HCT116 (cell line): ENCODE results near the gene SLC25A31. TPM values are rescaled to one million over a fixed set of nuclear protein-coding genes. Genes with fewer than 3 reads are reported as not detected.

Experiments
- ATAC-seq: fragments of 200-7000 bp; cut with Tn5 transposase; 2 replicates; pipeline ENCODE4 v1.9.1; 2020; ENCODE audit warnings: mild to moderate bottlenecking, moderate library complexity
- BruUV-seq: library from RNA; stranded (reverse); fragments of 400-500 nt; replicated peaks from 2 replicates; lab custom pipeline; 2021; lab: Mats Ljungman, UMichigan
- CTCF ChIA-PET: fragments of 300-600 bp; sonication (Branson Sonifier 250); formaldehyde crosslinking; loops from one replicate; lab custom pipeline; 2021; ENCODE audit warnings: antibody characterized with exemption; lab: Charles Lee
- POLR2A ChIA-PET: fragments of 300-600, 350-600 bp; sonication (Branson Sonifier 250); formaldehyde crosslinking; loops from one replicate; lab custom pipeline; 2021; ENCODE audit warnings: antibody characterized with exemption; lab: Charles Lee
- RAD21 ChIA-PET, 2 experiments: fragments of 300-600 bp; sonication (Branson Sonifier 250); formaldehyde crosslinking; loops; one replicate each; lab custom pipeline; 2023; ENCODE audit warnings: low total read pairs in 2 of 2; ENCODE audit not compliant: uncharacterized antibody in 2 of 2, unreplicated experiment in 2 of 2, low non-redundant PET in 1 of 2; lab: Charles Lee
- DNase-seq: peaks from one replicate; pipeline ENCODE4 v3.0.0-alpha.2; 2010; ENCODE audit warnings: low read depth, low spot score
- H2AFZ ChIP-seq: fragments of 200-600 bp; shearing (Covaris generic), sonication (generic); 2 replicates; pipeline ENCODE4 v1.6.1; 2017; ENCODE audit warnings: low read depth, mixed run types, mixed read lengths, antibody characterized with exemption, low read length; ENCODE audit not compliant: poor library complexity, severe bottlenecking
- H3K27ac ChIP-seq: 2 replicates; pipeline ENCODE4 v1.5.1; 2012; ENCODE audit warnings: low read depth, low read length
- H3K27me3 ChIP-seq: fragments of 200-600 bp; sonication (generic); 2 replicates; pipeline ENCODE4 v1.6.1; 2016; ENCODE audit warnings: mixed run types, low read length, mixed read lengths; ENCODE audit not compliant: insufficient read depth
- H3K36me3 ChIP-seq, 2 experiments: fragments of 200-500 bp in 1 of 2; fragments of 200-600 bp in 1 of 2; sonication (Bioruptor generic) in 1 of 2; sonication (generic) in 1 of 2; 2 replicates each; pipeline versions ENCODE4 v1.5.1 to v1.6.1; 2014 to 2016; ENCODE audit warnings: low read length in 2 of 2, inconsistent platforms in 1 of 2, mixed read lengths in 1 of 2, mixed run types in 1 of 2; ENCODE audit not compliant: insufficient read depth in 2 of 2, control insufficient read depth in 1 of 2
- H3K4me1 ChIP-seq, 2 experiments: fragments of 200-600 bp in 1 of 2; sonication (generic) in 1 of 2; 2 replicates each; pipeline versions ENCODE4 v1.5.1 to v1.6.1; 2012 to 2017; ENCODE audit warnings: low read length in 2 of 2, inconsistent platforms in 1 of 2, mild to moderate bottlenecking in 1 of 2, mixed read lengths in 1 of 2, mixed run types in 1 of 2, moderate library complexity in 1 of 2; ENCODE audit not compliant: insufficient read depth in 2 of 2, control insufficient read depth in 1 of 2
- H3K4me2 ChIP-seq: fragments of 200-600 bp; sonication (generic); 2 replicates; pipeline ENCODE4 v1.6.1; 2017; ENCODE audit warnings: mixed run types, low read length, mixed read lengths
- H3K4me3 ChIP-seq, 2 experiments: fragments of 200-600 bp in 1 of 2; sonication (generic) in 1 of 2; replicated peaks in 1 of 2; 2 replicates each; pipeline ENCODE4 v1.5.1; 2011 to 2016; ENCODE audit warnings: low read length in 2 of 2, control low read depth in 1 of 2, low read depth in 1 of 2, mild to moderate bottlenecking in 1 of 2, mixed read lengths in 1 of 2, mixed run types in 1 of 2
- H3K79me2 ChIP-seq: fragments of 200-600 bp; sonication (generic); 2 replicates; pipeline ENCODE4 v1.6.1; 2017; ENCODE audit warnings: mild to moderate bottlenecking, mixed run types, low read length, moderate library complexity, mixed read lengths; ENCODE audit not compliant: insufficient read depth
- H3K9ac ChIP-seq: fragments of 200-600 bp; sonication (generic); 2 replicates; pipeline ENCODE4 v1.6.1; 2016; ENCODE audit warnings: low read length, mixed read lengths
- H3K9me2 ChIP-seq: fragments of 200-600 bp; sonication (generic), shearing (Covaris generic); 2 replicates; pipeline ENCODE4 v1.6.1; 2017; ENCODE audit warnings: mixed run types, mild to moderate bottlenecking, moderate library complexity; ENCODE audit not compliant: insufficient read depth
- H3K9me3 ChIP-seq, 2 experiments: fragments of 200-500 bp in 1 of 2; fragments of 200-600 bp in 1 of 2; sonication (Bioruptor generic) in 1 of 2; sonication (generic) in 1 of 2; 2 replicates each; pipeline ENCODE4 v1.6.1; 2014 to 2017; ENCODE audit warnings: low read length in 2 of 2, mixed read lengths in 2 of 2, inconsistent platforms in 1 of 2, low read depth in 1 of 2, mild to moderate bottlenecking in 1 of 2, mixed run types in 1 of 2, moderate library complexity in 1 of 2; ENCODE audit not compliant: control insufficient read depth in 1 of 2, insufficient read depth in 1 of 2
- H4K20me1 ChIP-seq: fragments of 200-600 bp; sonication (generic), shearing (Covaris generic); 2 replicates; pipeline ENCODE4 v1.6.1; 2017; ENCODE audit warnings: mixed run types, mild to moderate bottlenecking, moderate library complexity; ENCODE audit not compliant: insufficient read depth
- ATF3 ChIP-seq: IDR thresholded peaks from 2 replicates; pipeline ENCODE4 v1.6.1; 2012
- CBX3 ChIP-seq: IDR thresholded peaks from 2 replicates; pipeline ENCODE4 v1.6.1; 2012; ENCODE audit warnings: low read depth
- CTCF ChIP-seq, 3 experiments: fragments of 200-600 bp in 1 of 3; sonication (generic) in 1 of 3; IDR thresholded peaks in 2 of 3; conservative IDR thresholded peaks in 1 of 3; 2 replicates each; pipeline ENCODE4 v1.5.1; 2012 to 2017; ENCODE audit warnings: low read depth in 2 of 3, low read length in 2 of 3, antibody characterized with exemption in 1 of 3, borderline replicate concordance in 1 of 3, control low read depth in 1 of 3, mild to moderate bottlenecking in 1 of 3, mixed read lengths in 1 of 3, mixed run types in 1 of 3, moderate library complexity in 1 of 3; ENCODE audit not compliant: insufficient read depth in 1 of 3
- EGR1 ChIP-seq: IDR thresholded peaks from 2 replicates; pipeline ENCODE4 v1.6.1; 2012; ENCODE audit warnings: low read depth
- EZH2 ChIP-seq: fragments of 200-600 bp; sonication (generic); IDR thresholded peaks from 2 replicates; pipeline ENCODE4 v1.6.1; 2017; ENCODE audit warnings: antibody characterized with exemption, mixed run types
- RAD21 ChIP-seq: IDR thresholded peaks from 2 replicates; pipeline ENCODE4 v1.6.1; 2012; ENCODE audit warnings: low read depth, mild to moderate bottlenecking
- REST ChIP-seq: IDR thresholded peaks from 2 replicates; pipeline ENCODE4 v1.6.1; 2012; ENCODE audit warnings: low read depth
- SRF ChIP-seq: IDR thresholded peaks from 2 replicates; pipeline ENCODE4 v1.6.1; 2012; ENCODE audit warnings: low read depth
- ZBTB33 ChIP-seq: IDR thresholded peaks from 2 replicates; pipeline ENCODE4 v1.6.1; 2011; ENCODE audit warnings: mild to moderate bottlenecking, low read length, moderate library complexity; ENCODE audit not compliant: insufficient replicate concordance; ENCODE audit errors: extremely low read depth
- ZNF274 ChIP-seq: fragments of 200-500 bp; sonication (Bioruptor generic); IDR thresholded peaks from 2 replicates; pipeline ENCODE4 v1.6.1; 2014; ENCODE audit warnings: mild to moderate bottlenecking, low read depth, low read length, inconsistent platforms
- intact Hi-C: fragments of 100-400 bp; cut with micrococcal nuclease; formaldehyde crosslinking; loops from 2 replicates; pipeline ENCODE4 v1.10.0; 2022
- total RNA-seq: library from RNA; stranded (reverse); gene quantifications from one replicate; pipeline ENCODE4 v1.2.1, GENCODE V29; 2021; ENCODE audit not compliant: unreplicated experiment
- TF ChIP-seq, protein P1 (sequence below): IDR thresholded peaks from 2 replicates; pipeline ENCODE4 v1.6.1; 2012

SLC25A31 gene
- total RNA-seq, 1 experiment from 2014 or later = not detected

GRCh38 chr4:127809173-127809800 lies 79.1 kb downstream of the SLC25A31 start:
- no TSS peak for BruUV-seq
- ChIA-PET POLR2A (no interaction called here), CTCF (no interaction called here)
- no peak overlapping the region for H3K27ac ChIP-seq
- no peak overlapping the region for H3K9ac ChIP-seq
- intact Hi-C loops = no loop called here
- H2AFZ ChIP-seq = no peak overlapping the region
- no peaks in the 10 kb centered on the region for H3K9me2 ChIP-seq
- H3K4me1 ChIP-seq = no peaks in the 10 kb centered on the region
- H3K79me2 ChIP-seq = no peaks in the 10 kb centered on the region
- no peaks in the 10 kb centered on the region for H3K9me3 ChIP-seq
- no peaks in the 10 kb centered on the region for H3K27me3 ChIP-seq
- H3K4me3 ChIP-seq = no peak overlapping the region
- no peak overlapping the region for H3K4me2 ChIP-seq
- H4K20me1 ChIP-seq = no peaks in the 10 kb centered on the region
- TF ChIP-seq, protein P1, sequence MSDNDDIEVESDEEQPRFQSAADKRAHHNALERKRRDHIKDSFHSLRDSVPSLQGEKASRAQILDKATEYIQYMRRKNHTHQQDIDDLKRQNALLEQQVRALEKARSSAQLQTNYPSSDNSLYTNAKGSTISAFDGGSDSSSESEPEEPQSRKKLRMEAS = no peak
- 0 out of 2 replicates have a peak, but pooled peaks have one; percentile 4 for TF ChIP-seq RAD21
- TF ChIP-seq, all 23 proteins: peak for 1
- ATAC-seq (no peak), DNase-seq (no peak)
- no peaks in the 10 kb centered on the region; a peak in 2 of 4 replicates for H3K36me3 ChIP-seq
- RAD21 ChIA-PET = no interaction called here

DNA sequence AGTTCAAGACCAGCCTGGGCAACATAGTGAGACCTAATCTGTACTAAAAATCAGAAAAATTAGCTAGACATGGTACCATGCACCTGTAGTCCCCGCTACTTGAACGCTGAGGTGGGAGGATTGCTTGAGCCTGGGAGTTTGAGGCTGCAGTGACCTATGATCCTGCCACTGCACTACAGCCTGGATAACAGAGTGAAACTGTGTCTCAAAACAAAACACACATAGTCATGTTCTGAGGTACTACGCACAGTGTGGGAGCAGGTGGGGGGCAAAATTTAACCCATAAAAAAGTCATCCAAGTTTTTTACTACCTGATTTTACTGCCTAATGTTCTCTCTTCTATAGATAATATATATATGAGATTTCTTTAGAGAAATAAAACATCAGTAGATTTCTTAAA lies 80.4 kb downstream of the SLC25A31 start:
- ChIA-PET RAD21 (no interaction called here), POLR2A (no interaction called here), CTCF (interaction anchor here (0.9 kb wide), 1 partner anchor 9 kb away, joined by 3 read pairs; no protein-coding TSS in a partner anchor)
- no peaks in the 10 kb centered on the region for H3K9me3 ChIP-seq
- no peak overlapping the region for H3K27ac ChIP-seq
- no TSS peak for BruUV-seq
- H3K9ac ChIP-seq = no peak overlapping the region
- intact Hi-C loops = no loop called here
- no peak for DNase-seq
- no peak overlapping the region for H2AFZ ChIP-seq
- no peaks in the 10 kb centered on the region; a peak in 1 of 4 replicates for H3K36me3 ChIP-seq
- no peaks in the 10 kb centered on the region for H3K4me1 ChIP-seq
- no peak overlapping the region for H3K4me3 ChIP-seq
- no peaks in the 10 kb centered on the region for H4K20me1 ChIP-seq
- no peaks in the 10 kb centered on the region for H3K27me3 ChIP-seq
- no peaks in the 10 kb centered on the region for H3K9me2 ChIP-seq
- no peak overlapping the region for H3K4me2 ChIP-seq
- ATAC-seq = no peak
- H3K79me2 ChIP-seq = no peaks in the 10 kb centered on the region
- no peak for TF ChIP-seq CBX3
- no peak for TF ChIP-seq CTCF (IDR thresholded peaks at IDR 0.05 in 2 of 3, conservative IDR thresholded peaks at IDR 0.05 in 1 of 3; ENCODE audit: borderline replicate concordance in 1 of 3, insufficient read depth in 1 of 3, low read depth in 2 of 3, low read length in 2 of 3)
- TF ChIP-seq EZH2 = no peak
- TF ChIP-seq SRF = no peak
- no peak for TF ChIP-seq EGR1
- TF ChIP-seq REST = no peak
- no peak for TF ChIP-seq ZBTB33
- TF ChIP-seq ATF3 = no peak
- TF ChIP-seq ZNF274 = no peak
